ENCODE measurements around the gene GAST. TPM values are rescaled to one million over a fixed set of nuclear protein-coding genes. Genes with fewer than 3 reads are reported as not detected.
A peak's percentile ranks its signal among the peaks of the same experiment; 100 is the strongest.

Gene GAST
- total RNA-seq, 8 experiments from 2014 or later = not detected

GRCh38 chr17:41738801-41739112, 26.6 kb downstream of the GAST start:
- Histone ChIP-seq H3K4me1 (replicated peaks in 1 of 2) (peaks cover 3 to 7% of the 10 kb centered on the region in 2 donors), H3K4me3 (no peak overlapping the region), H3K27ac (no peak overlapping the region)
- no peak for ATAC-seq (replicated peaks in 6 of 8)
- in situ Hi-C loops (cut with MboI; ENCODE audit: low pct_unique_long_range_greater_than_20kb in 2 of 9, low sequenced_read_pairs in 9 of 9, unreplicated experiment in 9 of 9) = loop anchor here in 6 of 9 experiments (5.0 to 25.0 kb wide), 5 partner anchors 56 to 374 kb away; partner anchors contain the start of genes DHX58 (in 2 of the 6), HSPB9 (in 2 of the 6), KAT2A (in 2 of the 6) and KLHL10 (in 1 of the 6)
- no CpG with 5 or more reads among the region's 5 CpGs for WGBS, 10 experiments

- Histone ChIP-seq H3K27ac (no peak overlapping the region), H3K4me3 (no peak overlapping the region), H3K4me1 (replicated peaks in 1 of 2) (peaks cover 3 to 7% of the 10 kb centered on the region in 2 donors)
- in situ Hi-C loops (cut with MboI; ENCODE audit: low pct_unique_long_range_greater_than_20kb in 2 of 9, low sequenced_read_pairs in 9 of 9, unreplicated experiment in 9 of 9) = loop anchor here in 6 of 9 experiments (5.0 to 25.0 kb wide), 5 partner anchors 55 to 372 kb away; partner anchors contain the start of genes DHX58 (in 2 of the 6), HSPB9 (in 2 of the 6), KAT2A (in 2 of the 6) and KLHL10 (in 1 of the 6)
- 8 to 80% (median 70%) methylated on average over 1 to 3 of the region's 9 CpGs; no CpG with 5 or more reads in 3 of the 10 experiments for WGBS, 10 experiments
- ATAC-seq (replicated peaks in 6 of 8) = peak in 6 of 8 experiments; percentile 14 to 63 (median 31)
These were observed 27.7 kb downstream of the GAST start for GRCh38 chr17:41739661-41740352.

- in situ Hi-C loops (cut with MboI; ENCODE audit: low pct_unique_long_range_greater_than_20kb in 2 of 9, low sequenced_read_pairs in 9 of 9, unreplicated experiment in 9 of 9) = loop anchor here in 3 of 9 experiments (25.0 kb wide), 2 partner anchors 97 to 372 kb away; partner anchors contain the start of genes DHX58 (in 2 of the 3), HSPB9 (in 2 of the 3), KAT2A (in 2 of the 3) and KLHL10 (in 1 of the 3)
- WGBS, 10 experiments = 33 to 100% (median 100%) methylated on average over 1 to 3 of the region's 5 CpGs; no CpG with 5 or more reads in 3 of the 10 experiments
- H3K4me3 ChIP-seq = no peak overlapping the region
- no peak for ATAC-seq (replicated peaks in 6 of 8)
- H3K4me1 ChIP-seq (replicated peaks in 1 of 2) = peaks cover 3 to 4% of the 10 kb centered on the region in 2 donors
- H3K27ac ChIP-seq = no peak overlapping the region
These were observed 28.4 kb downstream of the GAST start for GRCh38 chr17:41740506-41740905.

GRCh38 chr17:41741709-41742108, 29.6 kb downstream of the GAST start:
- in situ Hi-C loops (cut with MboI; ENCODE audit: low pct_unique_long_range_greater_than_20kb in 2 of 9, low sequenced_read_pairs in 9 of 9, unreplicated experiment in 9 of 9) = loop anchor here in 3 of 9 experiments (25.0 kb wide), 2 partner anchors 96 to 371 kb away; partner anchors contain the start of genes DHX58 (in 2 of the 3), HSPB9 (in 2 of the 3), KAT2A (in 2 of the 3) and KLHL10 (in 1 of the 3)
- ATAC-seq (replicated peaks in 6 of 8) = no peak
- 40 to 91% (median 75%) methylated on average over 2 to 7 of the region's 9 CpGs; no CpG with 5 or more reads in 1 of the 10 experiments for WGBS, 10 experiments

GRCh38 chr17:41748275-41748674, 36.1 kb downstream of the GAST start:
- Histone ChIP-seq H3K4me1 (replicated peaks in 1 of 2) (no peaks in the 10 kb centered on the region), H3K4me3 (no peak overlapping the region), H3K27ac (no peak overlapping the region)
- in situ Hi-C loops (cut with MboI; ENCODE audit: low pct_unique_long_range_greater_than_20kb in 2 of 9, low sequenced_read_pairs in 9 of 9, unreplicated experiment in 9 of 9) = loop anchor here in 3 of 9 experiments (25.0 kb wide), 2 partner anchors 89 to 364 kb away; partner anchors contain the start of genes DHX58 (in 2 of the 3), HSPB9 (in 2 of the 3), KAT2A (in 2 of the 3) and KLHL10 (in 1 of the 3)
- 60 to 97% (median 82%) methylated on average over 1 to 5 of the region's 6 CpGs; no CpG with 5 or more reads in 4 of the 10 experiments for WGBS, 10 experiments
- no peak for ATAC-seq (replicated peaks in 6 of 8)

More at GRCh38 chr17:41741709-41742108, 29.6 kb downstream of the GAST start:
- Histone ChIP-seq H3K27ac (no peak overlapping the region), H3K4me1 (replicated peaks in 1 of 2) (peaks cover 3 to 4% of the 10 kb centered on the region in 2 donors), H3K4me3 (no peak overlapping the region)

- WGBS, 10 experiments = 17 to 100% (median 70%) methylated on average over 1 to 4 of the region's 4 CpGs; no CpG with 5 or more reads in 3 of the 10 experiments
- H3K27ac ChIP-seq = no peak overlapping the region
- in situ Hi-C loops (cut with MboI; ENCODE audit: low pct_unique_long_range_greater_than_20kb in 2 of 9, low sequenced_read_pairs in 9 of 9, unreplicated experiment in 9 of 9) = no loop called here
- no peak overlapping the region for H3K4me3 ChIP-seq
- H3K4me1 ChIP-seq (replicated peaks in 1 of 2) = no peaks in the 10 kb centered on the region
- no peak for ATAC-seq (replicated peaks in 6 of 8)
These were observed 38.7 kb downstream of the GAST start for GRCh38 chr17:41750862-41751261.

GRCh38 chr17:41751288-41751687, 39.2 kb downstream of the GAST start:
- Histone ChIP-seq H3K4me1 (replicated peaks in 1 of 2) (no peaks in the 10 kb centered on the region), H3K4me3 (no peak overlapping the region), H3K27ac (no peak overlapping the region)
- no peak for ATAC-seq (replicated peaks in 6 of 8)
- in situ Hi-C loops (cut with MboI; ENCODE audit: low pct_unique_long_range_greater_than_20kb in 2 of 9, low sequenced_read_pairs in 9 of 9, unreplicated experiment in 9 of 9) = no loop called here
- WGBS, 10 experiments = 50 to 92% (median 71%) methylated on average over 1 to 3 of the region's 3 CpGs; no CpG with 5 or more reads in 4 of the 10 experiments

GRCh38 chr17:41754066-41754465, 41.9 kb downstream of the GAST start:
- H3K4me3 ChIP-seq = no peak overlapping the region
- no peaks in the 10 kb centered on the region for H3K4me1 ChIP-seq (replicated peaks in 1 of 2)
- ATAC-seq (replicated peaks in 6 of 8) = peak in 1 of 8 experiments; percentile 14
- H3K27ac ChIP-seq = no peak overlapping the region
- in situ Hi-C loops (cut with MboI; ENCODE audit: low pct_unique_long_range_greater_than_20kb in 2 of 9, low sequenced_read_pairs in 9 of 9, unreplicated experiment in 9 of 9) = no loop called here
- WGBS, 10 experiments = 80 to 89% methylated on average over 4 to 6 of the region's 12 CpGs; no CpG with 5 or more reads in 8 of the 10 experiments

GRCh38 chr17:41758601-41759000, 46.5 kb downstream of the GAST start:
- ATAC-seq (replicated peaks in 6 of 8) = peak in 1 of 8 experiments; percentile 49
- in situ Hi-C loops (cut with MboI; ENCODE audit: low pct_unique_long_range_greater_than_20kb in 2 of 9, low sequenced_read_pairs in 9 of 9, unreplicated experiment in 9 of 9) = no loop called here
- 60 to 100% (median 88%) methylated on average over 1 to 4 of the region's 9 CpGs; no CpG with 5 or more reads in 5 of the 10 experiments for WGBS, 10 experiments
- Histone ChIP-seq H3K4me3 (no peak overlapping the region), H3K27ac (no peak overlapping the region), H3K4me1 (replicated peaks in 1 of 2) (no peaks in the 10 kb centered on the region)

GRCh38 chr17:41760878-41761277, 48.7 kb downstream of the GAST start:
- Histone ChIP-seq H3K4me1 (replicated peaks in 1 of 2) (no peaks in the 10 kb centered on the region), H3K4me3 (no peak overlapping the region), H3K27ac (no peak overlapping the region)
- WGBS, 10 experiments = 80 to 100% (median 100%) methylated on average over 1 to 2 of the region's 6 CpGs; no CpG with 5 or more reads in 7 of the 10 experiments
- no peak for ATAC-seq (replicated peaks in 6 of 8)
- in situ Hi-C loops (cut with MboI; ENCODE audit: low pct_unique_long_range_greater_than_20kb in 2 of 9, low sequenced_read_pairs in 9 of 9, unreplicated experiment in 9 of 9) = no loop called here

GRCh38 chr17:41762391-41762790, 50.3 kb downstream of the GAST start:
- Histone ChIP-seq H3K27ac (no peak overlapping the region), H3K4me3 (no peak overlapping the region), H3K4me1 (replicated peaks in 1 of 2) (no peaks in the 10 kb centered on the region)
- WGBS, 10 experiments = 40 to 100% (median 83%) methylated on average over 1 to 5 of the region's 6 CpGs; no CpG with 5 or more reads in 2 of the 10 experiments
- no peak for ATAC-seq (replicated peaks in 6 of 8)
- in situ Hi-C loops (cut with MboI; ENCODE audit: low pct_unique_long_range_greater_than_20kb in 2 of 9, low sequenced_read_pairs in 9 of 9, unreplicated experiment in 9 of 9) = no loop called here

- ATAC-seq (replicated peaks in 6 of 8) = no peak
- WGBS, 10 experiments = 57 to 100% (median 91%) methylated on average over 1 to 15 of the region's 16 CpGs; no CpG with 5 or more reads in 4 of the 10 experiments
- no peaks in the 10 kb centered on the region for H3K4me1 ChIP-seq (replicated peaks in 1 of 2)
- no peak overlapping the region for H3K4me3 ChIP-seq
- no peak overlapping the region for H3K27ac ChIP-seq
- in situ Hi-C loops (cut with MboI; ENCODE audit: low pct_unique_long_range_greater_than_20kb in 2 of 9, low sequenced_read_pairs in 9 of 9, unreplicated experiment in 9 of 9) = no loop called here
These were observed 50.7 kb downstream of the GAST start for GRCh38 chr17:41762841-41763240.

GRCh38 chr17:41763327-41763726, 51.2 kb downstream of the GAST start:
- no peak overlapping the region for H3K27ac ChIP-seq
- in situ Hi-C loops (cut with MboI; ENCODE audit: low pct_unique_long_range_greater_than_20kb in 2 of 9, low sequenced_read_pairs in 9 of 9, unreplicated experiment in 9 of 9) = no loop called here
- ATAC-seq (replicated peaks in 6 of 8) = no peak
- H3K4me3 ChIP-seq = no peak overlapping the region
- 60 to 100% (median 90%) methylated on average over 1 to 4 of the region's 8 CpGs; no CpG with 5 or more reads in 4 of the 10 experiments for WGBS, 10 experiments
- H3K4me1 ChIP-seq (replicated peaks in 1 of 2) = no peaks in the 10 kb centered on the region
